GM12864 (cell line): ENCODE data around the gene BICRA.
"Not testable (repeated sequence)": the region's sequence is repeated elsewhere in the genome, so short reads cannot be mapped to it uniquely, and the experiment has no call there.

Experiments
- DNase-seq: peaks from one replicate; pipeline ENCODE4 v3.0.0-alpha.2; 2011; ENCODE audit warnings: low read depth
- H3K4me3 ChIP-seq: 2 replicates; pipeline ENCODE4 v1.5.1; 2011; ENCODE audit warnings: mild to moderate bottlenecking, low read depth, low read length, control low read depth
- CTCF ChIP-seq: IDR thresholded peaks from 2 replicates; pipeline ENCODE4 v1.5.1; 2011; ENCODE audit warnings: low read depth, mild to moderate bottlenecking, moderate library complexity, low read length, control low read depth, inconsistent platforms; ENCODE audit errors: missing control alignments

BICRA gene

GRCh38 chr19:47633996-47634395 lies 25.1 kb downstream of the BICRA start:
- no peak overlapping the region for H3K4me3 ChIP-seq
- DNase-seq, result no peak
- TF ChIP-seq CTCF, result no peak

GRCh38 chr19:47635152-47635754 lies 26.3 kb downstream of the BICRA start:
- not testable (repeated sequence) for DNase-seq, H3K4me3 ChIP-seq

- no peak for TF ChIP-seq CTCF
- DNase-seq, result no peak
- H3K4me3 ChIP-seq, result no peak overlapping the region
These were observed 28.6 kb downstream of the BICRA start for GRCh38 chr19:47637550-47637949.

- TF ChIP-seq CTCF, result no peak
- DNase-seq, result no peak
- H3K4me3 ChIP-seq, result no peak overlapping the region
These were observed 33.1 kb downstream of the BICRA start for GRCh38 chr19:47641891-47642485.

- TF ChIP-seq CTCF, result no peak
- no peak for DNase-seq
- no peak overlapping the region for H3K4me3 ChIP-seq
These were observed 34.3 kb downstream of the BICRA start for GRCh38 chr19:47643281-47643680.

- H3K4me3 ChIP-seq, result no peak overlapping the region
- TF ChIP-seq CTCF, result no peak
- no peak for DNase-seq
These were observed 35.3 kb downstream of the BICRA start for GRCh38 chr19:47644199-47644598.

GRCh38 chr19:47644743-47645482 lies 36.0 kb downstream of the BICRA start:
- no peak for TF ChIP-seq CTCF
- DNase-seq, result no peak
- H3K4me3 ChIP-seq, result no peak overlapping the region
